GM12878 (cell line): ENCODE results near the gene CHURC1. TPM values are rescaled to one million over a fixed set of nuclear protein-coding genes. Genes with fewer than 3 reads are reported as not detected.

Experiments
- ATAC-seq: fragments of 200-7000 bp; cut with Tn5 transposase; 3 replicates; pipeline ENCODE4 v1.9.1; 2020; ENCODE audit warnings: mild to moderate bottlenecking, moderate library complexity
- BruUV-seq: library from RNA; stranded (reverse); fragments of 400-500 nt; replicated peaks from 2 replicates; lab custom pipeline; 2021; lab: Mats Ljungman, UMichigan
- CTCF ChIA-PET: fragments of 300-600 bp; sonication (Branson Sonifier 250); formaldehyde crosslinking; extraction: SDS; loops from one replicate; lab custom pipeline; 2021; ENCODE audit warnings: inconsistent platforms; lab: Yijun Ruan, JAX
- POLR2A ChIA-PET: fragments of 350-600 bp; formaldehyde crosslinking; extraction: SDS; loops from one replicate; lab custom pipeline; 2021; ENCODE audit warnings: inconsistent platforms; lab: Charles Lee
- RAD21 ChIA-PET: fragments of 300-600 bp; sonication (Branson Sonifier 250); formaldehyde crosslinking; loops from one replicate; lab custom pipeline; 2023; ENCODE audit warnings: antibody characterized with exemption; ENCODE audit not compliant: unreplicated experiment; lab: Charles Lee
- SMC1A ChIA-PET: fragments of 300-600 bp; sonication (Branson Sonifier 250); formaldehyde crosslinking; loops from one replicate; lab custom pipeline; 2023; ENCODE audit not compliant: unreplicated experiment, uncharacterized antibody; lab: Charles Lee
- DNase-seq: peaks from one replicate; pipeline ENCODE4 v3.0.0-alpha.2; 2011; ENCODE audit warnings: low read depth, low spot score
- FAIRE-seq: peaks from 3 replicates; lab custom pipeline; 2011; peaks lifted over from hg19 to GRCh38; lab: Jason Lieb, UNC
- H2AFZ ChIP-seq: 2 replicates; pipeline ENCODE4 v1.6.0; 2011; ENCODE audit warnings: low read depth, low read length, control low read depth; ENCODE audit not compliant: control insufficient read depth
- H3K27ac ChIP-seq: 2 replicates; pipeline ENCODE4 v1.5.1; 2011; ENCODE audit warnings: control low read depth; ENCODE audit not compliant: control insufficient read depth, insufficient read depth
- H3K27me3 ChIP-seq, 2 experiments: replicated peaks in 1 of 2; 2 replicates each; pipeline versions ENCODE4 v1.6.0 to v1.6.1; 2011; ENCODE audit warnings: low read length in 1 of 2; ENCODE audit not compliant: control insufficient read depth in 2 of 2, insufficient read depth in 2 of 2
- H3K36me3 ChIP-seq, 2 experiments: 2 replicates each; pipeline ENCODE4 v1.5.1; 2011; ENCODE audit warnings: low read length in 1 of 2; ENCODE audit not compliant: control insufficient read depth in 2 of 2, insufficient read depth in 2 of 2
- H3K4me1 ChIP-seq: 2 replicates; pipeline ENCODE4 v1.6.1; 2011; ENCODE audit warnings: mild to moderate bottlenecking, low read length, moderate library complexity, mixed read lengths; ENCODE audit not compliant: control insufficient read depth, insufficient read depth
- H3K4me2 ChIP-seq: 2 replicates; pipeline ENCODE4 v1.6.0; 2011; ENCODE audit warnings: control low read depth; ENCODE audit not compliant: control insufficient read depth, insufficient read depth
- H3K4me3 ChIP-seq: fragments of 200-600 bp; sonication (generic); 2 replicates; pipeline ENCODE4 v1.5.1; 2016
- H3K79me2 ChIP-seq: 2 replicates; pipeline ENCODE4 v1.6.0; 2011; ENCODE audit warnings: low read length; ENCODE audit not compliant: control insufficient read depth, insufficient read depth
- H3K9ac ChIP-seq: 2 replicates; pipeline ENCODE4 v1.8.0; 2011; ENCODE audit warnings: low read length, control low read depth, mixed read lengths; ENCODE audit not compliant: control insufficient read depth, insufficient read depth
- H3K9me3 ChIP-seq: replicated peaks from 3 replicates; pipeline ENCODE4 v1.5.1; 2011; ENCODE audit warnings: mild to moderate bottlenecking, low read length; ENCODE audit not compliant: control insufficient read depth, insufficient read depth
- H4K20me1 ChIP-seq: 2 replicates; pipeline ENCODE4 v1.6.0; 2011; ENCODE audit not compliant: control insufficient read depth, insufficient read depth
- FOXM1 ChIP-seq: IDR thresholded peaks from 2 replicates; pipeline ENCODE4 v1.6.1; 2012; ENCODE audit warnings: low read depth, mild to moderate bottlenecking, inconsistent platforms, low read length, moderate library complexity
- IRF4 ChIP-seq: IDR thresholded peaks from 2 replicates; pipeline ENCODE4 v1.6.1; 2011; ENCODE audit warnings: low read depth, low read length
- WGBS: methylation state at CpG from one replicate; pipeline ENCODE4 v1.1.6; 2016; ENCODE audit warnings: low lambda C conversion rate; ENCODE audit not compliant: insufficient replicate concordance, insufficient coverage; ENCODE audit errors: missing lambda C conversion rate; 5-methylcytosine and 5-hydroxymethylcytosine counted together
- in situ Hi-C: fragments of 300-500 bp; cut with MboI; formaldehyde crosslinking; loops from 9 replicates; pipeline ENCODE4 v1.14.3; 2018; ENCODE audit warnings: mixed read lengths
- intact Hi-C: fragments of 100-400 bp; cut with micrococcal nuclease; formaldehyde crosslinking; loops from one replicate; pipeline ENCODE4 v1.14.2; 2022; ENCODE audit not compliant: unreplicated experiment
- polyA plus RNA-seq, 11 experiments: library from polyadenylated mRNA; depleted of rRNA in 4 of 11; unstranded in 6 of 11; stranded (reverse) in 5 of 11; fragments of >200 nt; fragmentation: Nextera tagmentation in 4 of 11; fragmentation: Illumina TruSeq in 1 of 11; extraction: Ambion mirVana in 4 of 11; extraction: Trizol in 1 of 11; gene quantifications; 1 replicate in 1 of 11; 2 replicates in 10 of 11; pipeline versions ENCODE4 v1.2.1 to v1.2.3, GENCODE V29; 2011 to 2016; ENCODE audit warnings: inconsistent platforms in 2 of 11, missing spikeins in 2 of 11, low read depth in 1 of 11
- total RNA-seq, 4 experiments: library from RNA; depleted of rRNA in 3 of 4; stranded (reverse); fragments of >200 nt in 3 of 4; fragmentation: Illumina TruSeq in 1 of 4; extraction: Trizol in 1 of 4; gene quantifications; 2 replicates each; pipeline versions ENCODE4 v1.2.1 to v1.2.3, GENCODE V29; 2013 to 2021
- TF ChIP-seq, protein P1 (sequence below): IDR thresholded peaks from 2 replicates; pipeline ENCODE4 v1.6.1; 2012; ENCODE audit warnings: improper control_type of control experiment, low read depth, low read length; ENCODE audit not compliant: insufficient replicate concordance

The CHURC1 gene
- total and polyA plus RNA-seq, 10 of the 15 experiments (the other 5 are each of a cell fraction or from before 2014, with no cell fraction given): 41.0 to 421 (median 140) TPM

DNA sequence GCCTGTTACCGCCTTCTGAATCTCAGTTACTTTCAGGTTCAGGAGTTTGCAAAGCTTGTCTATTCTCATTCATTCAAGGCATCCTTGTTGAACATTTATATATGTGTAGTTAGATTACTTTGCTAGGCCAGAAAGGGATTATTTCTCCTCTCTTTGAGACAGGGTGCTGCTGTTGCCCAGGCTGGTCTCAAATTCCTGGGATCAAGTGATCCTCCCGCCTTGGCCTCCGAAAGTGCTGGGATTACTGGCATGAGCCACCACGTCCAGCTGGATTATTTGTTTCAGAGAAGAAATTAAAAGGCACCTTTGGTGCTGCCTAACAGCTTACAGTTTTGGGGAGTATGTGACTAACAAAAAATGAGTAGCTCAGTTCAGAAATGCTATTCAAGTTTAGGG lies 772 bp downstream of the CHURC1 start:
- ChIA-PET SMC1A (interaction anchor here (1.0 to 2.8 kb wide), 8 partner anchors 10 to 72 kb away, joined by 3 to 12 read pairs (median 5); partner anchors contain the start of gene FNTB), RAD21 (interaction anchor here (0.6 to 2.2 kb wide), 10 partner anchors 10 to 409 kb away, joined by 3 to 9 read pairs (median 4); partner anchors contain the start of gene FNTB), POLR2A (interaction anchor here (0.6 to 2.3 kb wide), 7 partner anchors 10 to 734 kb away, joined by 4 to 15 read pairs (median 9); no protein-coding TSS in a partner anchor), CTCF (interaction anchor here (0.7 to 2.8 kb wide), 15 partner anchors 9 to 105 kb away, joined by 3 to 10 read pairs (median 4); partner anchors contain the start of gene FNTB)
- Histone ChIP-seq H3K9ac (peak overlapping the region; percentile 98), H3K4me2 (peak overlapping the region; percentile 84), H3K9me3 (no peaks in the 10 kb centered on the region; the same call in 1 of the 3 replicates), H4K20me1 (no peaks in the 10 kb centered on the region), H3K79me2 (peaks cover 52% of the 10 kb centered on the region), H2AFZ (no peak overlapping the region), H3K27ac (peak overlapping the region; percentile 98), H3K27me3 (no peaks in the 10 kb centered on the region), H3K4me3 (peak overlapping the region; percentile 79), H3K4me1 (peaks cover 5% of the 10 kb centered on the region; the same call in 1 of the 2 replicates), H3K36me3 (no peaks in the 10 kb centered on the region; a peak in 1 of 4 replicates)
- TSS peak; percentile 74 for BruUV-seq
- TF ChIP-seq, protein P1, sequence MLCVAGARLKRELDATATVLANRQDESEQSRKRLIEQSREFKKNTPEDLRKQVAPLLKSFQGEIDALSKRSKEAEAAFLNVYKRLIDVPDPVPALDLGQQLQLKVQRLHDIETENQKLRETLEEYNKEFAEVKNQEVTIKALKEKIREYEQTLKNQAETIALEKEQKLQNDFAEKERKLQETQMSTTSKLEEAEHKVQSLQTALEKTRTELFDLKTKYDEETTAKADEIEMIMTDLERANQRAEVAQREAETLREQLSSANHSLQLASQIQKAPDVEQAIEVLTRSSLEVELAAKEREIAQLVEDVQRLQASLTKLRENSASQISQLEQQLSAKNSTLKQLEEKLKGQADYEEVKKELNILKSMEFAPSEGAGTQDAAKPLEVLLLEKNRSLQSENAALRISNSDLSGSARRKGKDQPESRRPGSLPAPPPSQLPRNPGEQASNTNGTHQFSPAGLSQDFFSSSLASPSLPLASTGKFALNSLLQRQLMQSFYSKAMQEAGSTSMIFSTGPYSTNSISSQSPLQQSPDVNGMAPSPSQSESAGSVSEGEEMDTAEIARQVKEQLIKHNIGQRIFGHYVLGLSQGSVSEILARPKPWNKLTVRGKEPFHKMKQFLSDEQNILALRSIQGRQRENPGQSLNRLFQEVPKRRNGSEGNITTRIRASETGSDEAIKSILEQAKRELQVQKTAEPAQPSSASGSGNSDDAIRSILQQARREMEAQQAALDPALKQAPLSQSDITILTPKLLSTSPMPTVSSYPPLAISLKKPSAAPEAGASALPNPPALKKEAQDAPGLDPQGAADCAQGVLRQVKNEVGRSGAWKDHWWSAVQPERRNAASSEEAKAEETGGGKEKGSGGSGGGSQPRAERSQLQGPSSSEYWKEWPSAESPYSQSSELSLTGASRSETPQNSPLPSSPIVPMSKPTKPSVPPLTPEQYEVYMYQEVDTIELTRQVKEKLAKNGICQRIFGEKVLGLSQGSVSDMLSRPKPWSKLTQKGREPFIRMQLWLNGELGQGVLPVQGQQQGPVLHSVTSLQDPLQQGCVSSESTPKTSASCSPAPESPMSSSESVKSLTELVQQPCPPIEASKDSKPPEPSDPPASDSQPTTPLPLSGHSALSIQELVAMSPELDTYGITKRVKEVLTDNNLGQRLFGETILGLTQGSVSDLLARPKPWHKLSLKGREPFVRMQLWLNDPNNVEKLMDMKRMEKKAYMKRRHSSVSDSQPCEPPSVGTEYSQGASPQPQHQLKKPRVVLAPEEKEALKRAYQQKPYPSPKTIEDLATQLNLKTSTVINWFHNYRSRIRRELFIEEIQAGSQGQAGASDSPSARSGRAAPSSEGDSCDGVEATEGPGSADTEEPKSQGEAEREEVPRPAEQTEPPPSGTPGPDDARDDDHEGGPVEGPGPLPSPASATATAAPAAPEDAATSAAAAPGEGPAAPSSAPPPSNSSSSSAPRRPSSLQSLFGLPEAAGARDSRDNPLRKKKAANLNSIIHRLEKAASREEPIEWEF: peak; percentile 6
- 0 out of 2 replicates have a peak, but pooled peaks have one; percentile 8 for TF ChIP-seq FOXM1
- no peak for TF ChIP-seq IRF4
- intact Hi-C loops: loop anchor here (2.0 kb wide), 1 partner anchor 72 kb away; the partner anchor contains the start of gene FNTB
- WGBS: 20% methylated on average over 4 of the region's 4 CpGs
- DNase-seq (no peak), FAIRE-seq (no peak), ATAC-seq (no peak)
- in situ Hi-C loops: no loop called here
